CD4-positive, alpha-beta T cell treated with Interleukin-12 subunit alpha and Interleukin-12 subunit beta, for 1 hour (primary cell): ENCODE measurements around the gene PNO1.
"Not testable (repeated sequence)": the region's sequence is repeated elsewhere in the genome, so short reads cannot be mapped to it uniquely, and the experiment has no call there.

Experiments
- DNase-seq: peaks from one replicate; pipeline ENCODE4 v3.0.0-alpha.2; 2020

The PNO1 gene

DNA sequence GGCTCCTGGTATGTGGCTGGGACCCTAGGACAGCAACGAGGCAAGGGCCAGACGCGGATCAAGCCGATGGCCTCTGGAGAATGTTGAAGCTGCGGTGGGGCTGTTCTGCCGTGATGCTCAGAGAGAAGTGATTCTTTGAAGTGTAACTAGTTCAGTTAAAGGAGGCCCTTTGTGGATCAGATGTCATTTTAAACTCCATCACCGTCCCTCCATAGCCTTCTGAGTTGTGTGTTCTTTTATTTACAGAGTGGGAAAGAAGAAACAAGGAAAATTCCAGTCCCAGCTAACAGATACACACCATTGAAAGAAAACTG lies 403 bp downstream of the PNO1 start:
- no peak for DNase-seq

DNA sequence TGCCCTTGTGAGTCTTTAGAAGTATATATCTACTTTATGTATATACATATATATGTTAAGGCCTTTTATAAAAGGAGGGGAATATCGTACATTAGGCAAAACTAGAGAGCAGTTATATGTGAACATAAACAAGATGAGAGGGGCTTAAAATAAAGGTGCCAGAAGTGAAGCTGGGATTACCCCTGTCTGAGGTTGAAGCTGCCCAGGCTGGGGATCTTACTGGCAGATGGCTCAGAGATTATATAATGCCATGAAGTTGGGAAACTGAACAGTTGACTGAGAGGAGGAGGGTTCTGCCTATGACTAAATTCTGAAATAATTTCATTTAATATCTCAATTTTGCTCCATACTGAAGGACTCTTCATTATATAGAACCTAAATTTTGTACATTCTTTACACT lies 6.0 kb downstream of the PNO1 start:
- no peak for DNase-seq

- no peak for DNase-seq
Observed at GRCh38 chr2:68167186-68167585, 9.5 kb downstream of the PNO1 start.

- DNase-seq: no peak
Observed at GRCh38 chr2:68169308-68169707, 11.6 kb downstream of the PNO1 start.

DNA sequence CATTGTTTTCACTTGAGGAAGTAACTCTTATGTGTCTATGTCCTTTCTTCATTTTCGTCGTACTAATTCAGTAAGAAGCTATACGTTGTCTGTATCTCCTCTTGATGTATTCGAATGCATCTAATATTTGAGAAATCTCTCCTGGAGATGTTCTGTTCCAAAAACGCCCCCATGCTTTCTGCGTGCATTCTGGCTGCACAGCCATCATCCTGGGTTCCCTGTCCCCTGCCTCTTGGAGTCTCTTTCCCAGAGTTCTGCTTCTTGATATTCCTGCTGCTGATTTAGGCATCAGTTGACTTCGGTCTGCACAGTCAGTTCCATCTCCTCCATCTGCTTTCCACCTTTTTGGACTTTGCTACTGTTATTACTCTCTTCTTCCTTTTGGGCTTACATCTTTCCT lies 13.5 kb downstream of the PNO1 start:
- DNase-seq: no peak

DNA sequence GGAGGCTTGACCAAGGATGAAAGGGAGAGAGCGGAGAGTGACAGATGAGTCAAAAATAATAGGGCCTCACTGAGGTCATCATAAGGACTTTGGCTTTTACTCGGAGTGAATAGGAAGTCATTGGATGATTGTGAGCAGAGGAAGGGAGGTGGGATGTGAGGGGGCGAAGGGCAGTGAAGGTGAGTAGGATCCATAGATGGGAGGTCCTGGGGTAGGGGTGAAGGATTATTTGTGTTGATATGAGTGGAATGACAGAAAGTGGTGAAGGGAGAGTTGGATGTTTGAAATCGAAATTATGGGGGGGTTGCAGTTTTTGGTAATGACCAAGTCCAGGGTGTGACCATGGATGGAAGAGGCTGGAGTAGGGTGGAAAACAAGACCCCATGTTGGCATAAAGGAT lies 14.0 kb downstream of the PNO1 start:
- no peak for DNase-seq

DNA sequence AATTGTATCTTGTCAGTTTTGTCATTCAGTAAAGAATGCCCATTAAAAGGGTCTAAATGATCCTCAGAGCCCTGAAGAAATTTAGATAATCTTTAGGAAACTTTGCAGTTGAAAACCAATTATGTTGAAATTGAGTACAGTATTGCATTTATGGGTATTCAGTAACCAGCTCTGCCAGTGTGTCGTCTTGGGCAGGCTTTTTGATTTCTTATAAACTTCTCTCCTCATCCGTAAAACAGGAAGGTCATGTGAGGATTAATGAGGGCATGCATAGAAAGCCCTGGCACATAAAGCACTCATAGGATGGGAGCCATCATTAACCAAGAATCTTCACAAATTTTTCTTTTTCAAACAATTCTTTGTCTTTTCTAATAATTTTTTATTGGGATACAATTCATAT lies 14.8 kb downstream of the PNO1 start:
- no peak for DNase-seq

DNA sequence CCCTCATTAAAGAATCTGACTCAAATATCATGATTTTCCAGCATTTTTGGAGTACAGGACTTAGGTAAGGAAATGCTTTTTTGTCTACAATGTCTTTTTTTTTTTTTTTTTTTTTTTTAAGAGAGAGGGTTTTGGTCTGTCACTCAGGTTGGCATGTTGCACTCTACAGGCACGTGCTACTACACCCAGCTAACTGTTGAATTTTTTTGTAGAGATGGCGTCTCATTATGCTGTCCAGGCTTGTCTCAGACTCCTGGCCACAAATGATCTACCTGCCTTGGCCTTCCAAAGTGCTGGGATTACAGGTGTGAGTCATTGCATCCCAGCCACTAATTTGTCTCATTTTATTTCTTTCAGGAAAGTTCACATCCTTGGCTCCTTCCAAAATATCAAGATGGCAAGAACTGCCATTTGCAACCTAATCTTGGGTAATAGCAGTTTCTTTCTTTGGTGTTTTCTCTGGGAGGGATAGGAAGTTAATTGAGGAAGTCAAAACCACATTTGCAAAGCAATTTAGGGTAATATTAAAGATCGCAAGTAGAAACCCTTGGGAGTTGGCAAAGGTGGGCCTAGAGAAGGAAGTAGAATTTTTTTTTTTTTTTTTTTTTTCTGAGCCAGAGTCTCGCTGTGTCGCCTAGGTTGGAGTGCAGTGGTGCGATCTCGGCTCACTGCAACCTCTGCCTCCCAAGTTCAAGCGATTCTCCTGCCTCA lies 15.5 kb downstream of the PNO1 start:
- DNase-seq: no peak

DNA sequence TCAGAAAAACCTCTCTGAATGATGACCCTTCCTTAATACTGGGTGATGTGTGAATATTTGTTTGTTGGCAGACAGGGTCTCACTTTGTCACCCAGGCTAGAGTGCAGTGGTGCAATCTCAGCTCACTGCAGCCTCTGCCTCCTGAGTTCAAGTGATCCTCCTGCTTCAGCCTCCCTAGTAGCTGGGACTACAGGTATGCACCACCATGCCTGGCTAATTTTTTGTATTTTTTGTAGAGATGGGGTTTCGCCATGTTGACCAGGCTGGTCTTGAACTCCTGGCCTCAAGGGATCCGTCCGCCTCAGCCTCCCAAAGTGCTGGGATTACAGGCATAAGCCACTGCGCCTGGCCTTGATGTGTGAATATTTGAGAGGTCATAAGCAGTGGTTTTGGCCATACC lies 17.5 kb downstream of the PNO1 start:
- not testable (repeated sequence) for DNase-seq

- no peak for DNase-seq
Observed at GRCh38 chr2:68176657-68177056, 19.0 kb downstream of the PNO1 start.

- no peak for DNase-seq
Observed at GRCh38 chr2:68177541-68177940, 19.9 kb downstream of the PNO1 start.

GRCh38 chr2:68178432-68178831 lies 20.7 kb downstream of the PNO1 start:
- DNase-seq: no peak

DNA sequence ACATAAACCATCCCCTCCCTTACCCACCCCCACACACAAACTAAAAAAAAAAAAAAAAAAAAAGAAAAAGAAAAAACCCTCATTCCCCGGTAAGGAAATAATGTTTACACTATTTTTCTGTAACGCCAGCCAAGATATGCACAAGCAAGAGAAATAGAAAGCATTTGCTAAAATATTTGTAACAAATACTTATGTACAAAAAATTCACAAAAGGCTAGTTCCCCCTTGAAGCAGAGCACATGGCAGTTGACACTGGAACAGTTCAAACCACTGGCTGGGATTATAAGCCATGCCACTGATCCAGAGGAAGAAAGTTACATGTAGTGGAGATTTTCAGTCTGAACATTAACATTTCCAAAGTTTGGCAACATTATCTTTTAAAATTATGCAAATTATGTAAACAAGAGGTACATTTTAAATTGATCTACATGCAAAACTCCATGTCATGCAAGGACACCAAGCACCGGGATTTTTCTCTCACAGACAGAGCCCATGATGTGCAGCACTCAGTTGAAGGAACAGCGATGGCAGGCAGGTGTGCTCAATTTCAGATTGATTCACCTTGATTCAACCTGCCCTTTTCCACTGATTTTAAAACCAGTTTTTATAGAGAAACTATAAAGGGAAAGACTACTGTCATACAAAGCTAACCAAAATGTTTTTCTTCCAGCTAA lies 21.4 kb downstream of the PNO1 start:
- DNase-seq: no peak

DNA sequence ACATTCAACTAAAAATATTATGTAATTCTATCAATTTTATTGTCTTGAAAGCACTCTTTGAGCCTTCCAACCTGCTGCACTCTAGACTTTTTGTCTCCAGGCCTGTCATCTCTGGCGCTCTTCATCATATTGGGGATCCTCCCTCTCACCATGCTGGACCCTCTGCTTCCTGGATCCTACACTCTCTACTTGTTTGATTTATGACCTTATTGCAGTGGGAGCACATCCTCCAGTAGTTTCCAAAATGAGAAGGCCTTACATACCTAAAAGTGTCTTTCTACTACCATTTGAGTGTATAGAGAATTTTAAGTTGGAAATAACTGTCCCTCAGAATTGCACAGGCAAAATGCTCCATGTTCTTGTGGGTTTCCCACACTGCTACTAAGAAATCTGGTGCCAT lies 25.2 kb downstream of the PNO1 start:
- DNase-seq: no peak

DNA sequence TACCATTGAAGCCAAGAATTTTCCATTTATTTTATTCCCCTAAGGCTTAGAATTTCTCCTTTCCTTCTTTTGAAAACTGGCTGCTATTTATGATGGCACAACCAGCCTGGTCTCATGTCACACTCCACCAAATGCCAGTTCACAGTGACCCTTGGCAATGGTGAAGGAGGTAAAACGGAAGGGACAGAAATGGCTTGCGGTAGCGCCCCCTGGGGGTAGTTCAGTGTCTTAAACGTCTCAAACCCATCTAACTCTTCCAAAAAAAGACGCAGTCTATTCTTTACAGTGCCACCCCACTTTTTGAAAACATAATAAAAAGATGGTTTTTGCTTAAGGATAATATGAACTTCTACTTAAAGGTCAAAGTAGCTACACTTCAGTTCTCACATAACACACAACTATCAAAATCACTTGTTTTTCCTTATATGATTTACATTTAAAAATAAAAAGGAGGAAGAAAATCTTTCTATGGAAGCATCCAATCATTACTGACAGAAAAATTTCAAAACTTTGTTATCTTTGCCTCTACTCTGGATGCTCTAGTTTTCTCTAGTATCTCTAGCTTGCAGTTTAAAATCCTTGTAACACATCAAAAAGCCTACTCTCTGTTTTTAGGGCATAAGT lies 28.0 kb downstream of the PNO1 start:
- DNase-seq: peak; percentile 64

DNA sequence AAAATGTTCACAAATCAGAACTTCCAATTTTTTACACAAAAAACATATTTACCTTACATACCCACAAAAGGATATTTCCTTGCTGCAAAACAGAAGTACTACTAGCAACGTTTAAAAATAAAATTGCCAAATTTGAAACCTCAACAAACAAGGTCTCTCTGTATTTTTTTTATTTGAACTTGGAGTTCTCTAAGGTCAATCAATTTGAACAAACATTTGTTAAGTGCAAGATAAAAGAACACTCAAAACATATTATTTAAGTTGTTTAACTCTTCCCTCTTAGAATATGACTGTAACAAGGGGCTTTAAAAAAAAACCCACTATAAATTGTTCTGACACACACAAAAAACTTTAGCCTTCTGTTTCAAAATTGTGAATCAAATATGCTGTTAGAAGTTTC lies 29.6 kb downstream of the PNO1 start:
- no peak for DNase-seq

- no peak for DNase-seq
Observed at GRCh38 chr2:68188831-68189230, 31.1 kb downstream of the PNO1 start.

GRCh38 chr2:68189991-68190784 lies 32.5 kb downstream of the PNO1 start:
- DNase-seq: peak; percentile 25

- DNase-seq: no peak
Observed at GRCh38 chr2:68190991-68191731, 33.5 kb downstream of the PNO1 start.

GRCh38 chr2:68193144-68193543 lies 35.5 kb downstream of the PNO1 start:
- DNase-seq: no peak

GRCh38 chr2:68193787-68194372 lies 36.2 kb downstream of the PNO1 start:
- no peak for DNase-seq

DNA sequence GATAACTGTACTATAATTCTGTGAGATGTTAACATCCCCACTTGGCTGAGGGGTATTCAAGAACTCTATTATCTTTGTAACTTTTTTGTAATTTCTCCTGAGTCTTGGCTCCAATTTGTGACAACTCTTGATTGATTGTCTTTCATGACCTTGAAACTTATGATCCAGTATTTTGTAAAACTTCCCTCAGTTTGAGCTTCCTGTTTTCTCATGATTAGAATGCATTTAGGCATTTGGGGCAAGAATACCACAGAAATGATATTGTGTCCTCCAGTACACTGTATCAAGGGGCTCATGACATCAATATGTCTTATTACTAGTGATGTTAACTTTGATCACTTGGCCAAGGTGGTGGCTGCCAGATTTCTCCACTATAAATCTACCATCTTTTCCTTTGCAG lies 37.4 kb downstream of the PNO1 start:
- DNase-seq: no peak
